Activated CD4-positive, alpha-beta T cell treated with anti-CD3 and anti-CD28 coated beads, Interleukin-2, Interleukin-6, amounts not matched to agents 100 ng/mL and 50 ng/mL, durations not matched to agents 16 hours and 8 hours (primary cell): ENCODE results near the gene AOPEP.

Experiments used
- DNase-seq: peaks from one replicate; pipeline ENCODE4 v3.0.0-alpha.2; 2020

AOPEP gene

GRCh38 chr9:94761481-94761880 is 35.0 kb downstream of the AOPEP start:
- DNase-seq: peak; percentile 68

- peak; percentile 68 for DNase-seq
Observed at GRCh38 chr9:94767331-94768072, 41.0 kb downstream of the AOPEP start.

- no peak for DNase-seq
Observed at GRCh38 chr9:94768766-94769165, 42.3 kb downstream of the AOPEP start.

- no peak for DNase-seq
Observed at GRCh38 chr9:94770334-94770733, 43.8 kb downstream of the AOPEP start.

- DNase-seq: peak; percentile 9
Observed at GRCh38 chr9:94771096-94771495, 44.6 kb downstream of the AOPEP start.

GRCh38 chr9:94772144-94772543 is 45.6 kb downstream of the AOPEP start:
- DNase-seq: peak; percentile 37

GRCh38 chr9:94772639-94773303 is 46.3 kb downstream of the AOPEP start:
- no peak for DNase-seq

- DNase-seq: no peak
Observed at GRCh38 chr9:94773655-94774054, 47.2 kb downstream of the AOPEP start.

- DNase-seq: no peak
Observed at GRCh38 chr9:94778013-94778412, 51.5 kb downstream of the AOPEP start.

- no peak for DNase-seq
Observed at GRCh38 chr9:94779031-94779430, 52.5 kb downstream of the AOPEP start.

- DNase-seq: no peak
Observed at GRCh38 chr9:94779693-94780290, 53.3 kb downstream of the AOPEP start.

- peak; percentile 40 for DNase-seq
Observed at GRCh38 chr9:94780516-94780950, 54.0 kb downstream of the AOPEP start.

GRCh38 chr9:94782355-94783101 is 56.0 kb downstream of the AOPEP start:
- no peak for DNase-seq

GRCh38 chr9:94783102-94783682 is 56.7 kb downstream of the AOPEP start:
- peak; percentile 65 for DNase-seq

GRCh38 chr9:94783928-94784327 is 57.4 kb downstream of the AOPEP start:
- DNase-seq: no peak

- no peak for DNase-seq
Observed at GRCh38 chr9:94785215-94786169, 59.0 kb downstream of the AOPEP start.

GRCh38 chr9:94786586-94786985 is 60.1 kb downstream of the AOPEP start:
- no peak for DNase-seq

GRCh38 chr9:94787266-94787665 is 60.8 kb downstream of the AOPEP start:
- DNase-seq: no peak

GRCh38 chr9:94788570-94789105 is 62.1 kb downstream of the AOPEP start:
- DNase-seq: no peak

- DNase-seq: no peak
Observed at GRCh38 chr9:94791435-94791834, 64.9 kb downstream of the AOPEP start.

- DNase-seq: no peak
Observed at GRCh38 chr9:94792511-94792910, 66.0 kb downstream of the AOPEP start.
